ENCODE data around the gene STAT4.

STAT4 gene

DNA sequence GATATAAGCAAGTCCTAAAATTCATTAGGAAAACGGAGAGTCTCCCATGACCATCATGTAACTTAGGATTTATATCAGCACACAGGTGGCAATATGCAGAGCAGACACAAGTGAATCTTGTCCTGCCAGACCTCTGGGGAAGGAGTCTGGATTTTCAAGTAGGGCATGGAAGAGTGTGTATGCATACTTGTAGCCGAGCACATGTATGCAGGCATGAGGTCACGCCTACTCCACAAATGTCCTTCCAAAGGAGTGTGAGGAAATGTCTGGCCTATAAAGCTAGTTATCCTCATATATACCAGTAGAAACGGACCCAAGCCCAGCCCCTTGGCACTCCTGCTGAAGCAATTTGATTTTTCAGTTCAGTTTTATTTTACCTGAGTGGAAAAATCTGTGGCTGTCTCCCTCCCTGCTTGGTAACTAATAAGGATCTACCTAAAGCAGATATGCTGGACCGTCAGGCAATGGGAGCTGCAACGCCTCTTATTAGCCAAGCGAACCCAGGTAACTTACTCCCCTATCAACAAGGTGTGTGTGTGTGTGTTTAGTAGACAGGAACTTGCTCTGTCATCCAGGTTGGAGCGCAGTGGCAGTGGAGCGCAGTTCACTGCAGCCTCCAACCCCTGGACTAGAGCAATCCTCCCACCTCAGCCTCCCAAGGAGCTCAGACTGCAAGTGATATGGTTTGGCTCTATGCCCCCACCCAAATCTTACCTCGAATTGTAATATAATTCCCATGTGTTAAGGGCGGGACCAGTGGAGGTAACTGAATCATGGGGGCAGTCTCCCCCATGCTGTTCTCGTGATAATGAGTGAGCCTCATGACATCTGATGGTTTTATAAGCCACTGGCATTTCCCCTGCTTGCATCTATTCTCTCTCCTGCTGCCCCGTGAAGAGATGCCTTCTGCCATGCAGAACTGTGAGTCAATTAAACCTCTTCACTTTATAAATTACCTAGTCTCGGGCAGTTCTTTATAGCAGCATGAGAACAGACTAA lies 139.6 kb downstream of the STAT4 start:
- H3K4me3 ChIP-seq (ENCODE audit: low read depth, low read length) = no peak overlapping the region
- TF ChIP-seq, protein P1, sequence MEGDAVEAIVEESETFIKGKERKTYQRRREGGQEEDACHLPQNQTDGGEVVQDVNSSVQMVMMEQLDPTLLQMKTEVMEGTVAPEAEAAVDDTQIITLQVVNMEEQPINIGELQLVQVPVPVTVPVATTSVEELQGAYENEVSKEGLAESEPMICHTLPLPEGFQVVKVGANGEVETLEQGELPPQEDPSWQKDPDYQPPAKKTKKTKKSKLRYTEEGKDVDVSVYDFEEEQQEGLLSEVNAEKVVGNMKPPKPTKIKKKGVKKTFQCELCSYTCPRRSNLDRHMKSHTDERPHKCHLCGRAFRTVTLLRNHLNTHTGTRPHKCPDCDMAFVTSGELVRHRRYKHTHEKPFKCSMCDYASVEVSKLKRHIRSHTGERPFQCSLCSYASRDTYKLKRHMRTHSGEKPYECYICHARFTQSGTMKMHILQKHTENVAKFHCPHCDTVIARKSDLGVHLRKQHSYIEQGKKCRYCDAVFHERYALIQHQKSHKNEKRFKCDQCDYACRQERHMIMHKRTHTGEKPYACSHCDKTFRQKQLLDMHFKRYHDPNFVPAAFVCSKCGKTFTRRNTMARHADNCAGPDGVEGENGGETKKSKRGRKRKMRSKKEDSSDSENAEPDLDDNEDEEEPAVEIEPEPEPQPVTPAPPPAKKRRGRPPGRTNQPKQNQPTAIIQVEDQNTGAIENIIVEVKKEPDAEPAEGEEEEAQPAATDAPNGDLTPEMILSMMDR (IDR thresholded peaks at IDR 0.05; ENCODE audit: low read depth, low read length) = no peak

DNA sequence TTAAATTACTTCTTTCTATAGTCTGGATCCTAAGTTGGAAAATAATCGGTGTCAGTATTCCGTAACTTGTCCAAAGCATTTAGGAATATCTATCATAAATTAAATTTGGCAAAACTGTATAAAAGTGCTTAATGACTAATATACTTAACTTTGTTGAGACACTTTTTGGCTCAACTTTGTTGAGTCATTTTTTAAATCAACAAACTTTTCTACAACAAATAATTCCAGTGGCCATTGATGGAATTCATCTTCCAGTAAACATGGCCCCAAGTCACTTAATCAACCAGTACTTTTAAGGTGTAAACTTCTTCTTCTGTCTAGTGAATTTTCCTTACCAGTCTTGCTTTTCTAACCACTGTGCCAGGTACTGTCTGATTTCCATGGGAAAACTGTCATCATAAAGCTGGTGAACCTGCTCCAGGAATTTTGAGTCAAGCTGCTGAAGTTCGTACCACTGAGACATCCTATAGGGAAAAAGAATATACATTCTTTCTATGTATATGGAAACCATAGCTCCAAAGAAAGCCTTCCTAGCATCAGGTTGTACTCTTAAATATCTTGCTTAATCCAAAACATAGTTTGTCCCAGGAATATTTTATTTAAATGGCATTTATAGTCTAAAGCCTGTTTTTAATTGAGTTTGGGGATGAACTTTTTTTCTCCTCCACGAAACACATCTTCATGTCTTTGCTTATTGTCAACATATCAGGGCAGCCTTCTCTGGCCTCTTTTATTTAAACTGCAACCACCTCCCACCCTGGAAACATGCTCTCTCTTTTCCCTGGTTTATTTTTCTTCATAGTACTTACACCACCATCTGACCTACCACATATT lies 141.0 kb downstream of the STAT4 start:
- TF ChIP-seq, protein P1 (IDR thresholded peaks at IDR 0.05; ENCODE audit: low read depth, low read length) = no peak
- H3K4me3 ChIP-seq (ENCODE audit: low read depth, low read length) = no peak overlapping the region

DNA sequence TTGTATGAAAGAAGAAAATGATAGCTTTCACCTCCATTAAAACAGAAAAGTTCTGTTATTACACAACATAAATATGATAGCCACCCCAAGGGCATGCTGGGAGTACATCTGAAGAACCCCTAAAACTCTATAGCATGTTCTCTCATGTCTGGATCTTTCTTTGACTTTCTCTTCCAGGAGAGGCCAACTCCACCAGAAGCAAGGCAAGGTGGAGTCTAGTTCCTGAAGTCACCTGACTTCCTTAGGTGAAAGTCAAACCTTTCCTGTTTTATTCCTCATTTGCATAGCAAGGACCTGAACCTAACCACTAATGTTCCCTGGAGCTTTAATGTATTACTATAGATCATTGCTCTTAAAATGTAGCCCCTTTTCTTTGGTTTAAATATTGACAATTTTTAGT lies 142.5 kb downstream of the STAT4 start:
- H3K4me3 ChIP-seq (ENCODE audit: low read depth, low read length) = no peak overlapping the region
- TF ChIP-seq, protein P1 (IDR thresholded peaks at IDR 0.05; ENCODE audit: low read depth, low read length) = no peak

DNA sequence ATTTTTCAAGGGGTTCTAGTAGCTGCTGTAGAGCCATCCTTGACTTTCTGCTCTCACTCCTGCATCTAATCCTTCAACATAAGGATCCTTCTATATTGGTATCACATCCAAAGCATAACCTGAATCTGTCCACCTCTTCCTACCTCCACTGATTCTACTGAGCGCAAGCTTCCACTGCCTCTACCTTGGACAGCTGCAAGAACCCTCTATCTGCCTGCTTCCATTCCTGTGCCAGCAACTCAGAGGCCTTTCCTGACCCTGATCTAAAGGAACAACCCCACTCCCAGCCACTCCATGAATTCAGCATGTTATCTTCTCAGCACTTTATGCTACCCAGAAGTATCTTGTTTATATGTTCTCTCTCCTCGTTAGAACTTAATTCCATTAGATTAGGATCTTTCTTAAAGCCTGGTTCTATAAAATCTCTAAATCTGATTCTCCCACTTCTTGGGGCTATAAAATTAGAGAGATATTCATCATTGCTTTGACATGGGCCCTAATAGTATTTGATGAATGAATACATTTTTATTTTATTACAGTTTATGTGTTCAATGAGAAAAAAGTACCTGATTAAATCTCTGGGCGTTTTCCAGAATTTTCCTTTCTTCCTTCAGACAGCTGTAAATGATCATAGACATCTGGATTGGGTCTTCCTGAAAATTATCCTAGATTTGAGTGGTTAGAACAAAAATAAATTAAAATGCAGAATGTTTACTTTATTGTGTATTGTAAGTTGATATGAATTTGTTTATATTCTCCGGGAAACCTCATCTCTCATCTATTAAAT lies 143.6 kb downstream of the STAT4 start:
- TF ChIP-seq, protein P1 (IDR thresholded peaks at IDR 0.05; ENCODE audit: low read depth, low read length) = no peak
- no peak overlapping the region for H3K4me3 ChIP-seq (ENCODE audit: low read depth, low read length)

DNA sequence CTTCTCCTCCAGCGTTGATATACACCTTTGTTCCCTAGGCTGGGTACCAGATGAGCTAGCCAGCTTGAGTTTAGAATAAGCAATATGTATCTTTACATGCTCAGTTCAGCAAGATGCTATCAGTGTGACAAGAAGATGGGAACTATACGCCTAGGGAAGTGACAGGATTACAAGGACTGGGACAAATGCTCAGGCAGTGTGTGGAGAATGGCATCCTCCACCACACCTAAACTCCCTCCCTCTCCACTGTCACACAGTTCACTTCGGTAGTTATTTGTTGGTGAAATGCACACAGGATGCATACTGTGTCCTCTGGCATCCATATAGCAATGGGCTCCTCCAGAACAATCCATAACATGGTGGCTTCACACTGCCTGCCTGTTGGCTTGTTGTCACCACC lies 144.5 kb downstream of the STAT4 start:
- TF ChIP-seq, protein P1 (IDR thresholded peaks at IDR 0.05; ENCODE audit: low read depth, low read length) = no peak
- H3K4me3 ChIP-seq (ENCODE audit: low read depth, low read length) = no peak overlapping the region

DNA sequence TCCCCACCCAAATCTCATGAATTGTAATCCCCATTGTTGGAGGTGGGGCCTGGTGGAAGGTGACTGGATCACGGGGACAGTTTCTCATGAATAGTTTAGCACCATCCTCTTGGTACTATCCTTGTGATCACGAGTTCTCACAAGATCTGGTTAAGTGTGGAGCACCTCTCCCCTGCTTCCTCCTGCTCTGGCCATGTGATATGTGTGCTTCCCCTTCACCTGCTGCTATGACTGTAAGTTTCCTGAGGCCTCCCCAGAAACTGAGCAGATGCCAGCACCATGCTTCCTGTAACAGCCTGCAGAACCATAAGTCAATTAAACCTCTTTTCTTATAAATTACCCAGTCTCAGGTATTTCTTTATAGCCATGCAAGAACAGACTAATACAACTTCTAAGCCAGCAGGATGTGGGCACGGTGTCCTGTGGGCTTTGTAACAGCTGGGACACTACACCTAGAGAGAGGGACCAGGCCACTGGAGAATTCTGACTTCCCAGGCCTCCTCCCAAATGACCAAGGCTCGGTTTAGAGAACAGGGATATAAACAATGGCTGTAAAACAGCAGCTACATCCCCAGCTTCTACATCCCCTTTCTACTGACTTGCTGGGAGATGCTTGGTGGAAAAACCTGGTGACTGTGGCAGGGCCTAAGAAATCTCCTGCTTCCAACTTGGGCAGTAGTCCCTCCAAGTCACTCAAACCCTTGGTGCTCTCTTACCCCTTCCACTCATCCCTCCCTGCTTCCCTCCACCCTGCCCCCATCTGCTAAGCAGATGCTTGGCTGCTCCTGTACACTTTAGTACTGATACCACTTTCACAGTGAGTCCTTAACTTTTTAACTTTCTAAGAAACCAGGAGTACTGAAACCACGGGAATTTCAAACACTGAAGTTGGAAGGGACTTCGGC lies 147.1 kb downstream of the STAT4 start:
- H3K4me3 ChIP-seq (ENCODE audit: low read depth, low read length) = no peak overlapping the region
- TF ChIP-seq, protein P1 (IDR thresholded peaks at IDR 0.05; ENCODE audit: low read depth, low read length) = no peak

Data from WI38 (cell line).